ENCODE measurements around the gene FDX1.

Gene FDX1

GRCh38 chr11:110513259-110513801 lies 83.6 kb downstream of the FDX1 start:
- no peak for DNase-seq

- DNase-seq = no peak
These were observed 84.2 kb downstream of the FDX1 start for GRCh38 chr11:110513846-110514437.

Data from kidney glomerular epithelial cell (primary cell).